Measurements from ENCODE around the gene HIGD2A.

DNA sequence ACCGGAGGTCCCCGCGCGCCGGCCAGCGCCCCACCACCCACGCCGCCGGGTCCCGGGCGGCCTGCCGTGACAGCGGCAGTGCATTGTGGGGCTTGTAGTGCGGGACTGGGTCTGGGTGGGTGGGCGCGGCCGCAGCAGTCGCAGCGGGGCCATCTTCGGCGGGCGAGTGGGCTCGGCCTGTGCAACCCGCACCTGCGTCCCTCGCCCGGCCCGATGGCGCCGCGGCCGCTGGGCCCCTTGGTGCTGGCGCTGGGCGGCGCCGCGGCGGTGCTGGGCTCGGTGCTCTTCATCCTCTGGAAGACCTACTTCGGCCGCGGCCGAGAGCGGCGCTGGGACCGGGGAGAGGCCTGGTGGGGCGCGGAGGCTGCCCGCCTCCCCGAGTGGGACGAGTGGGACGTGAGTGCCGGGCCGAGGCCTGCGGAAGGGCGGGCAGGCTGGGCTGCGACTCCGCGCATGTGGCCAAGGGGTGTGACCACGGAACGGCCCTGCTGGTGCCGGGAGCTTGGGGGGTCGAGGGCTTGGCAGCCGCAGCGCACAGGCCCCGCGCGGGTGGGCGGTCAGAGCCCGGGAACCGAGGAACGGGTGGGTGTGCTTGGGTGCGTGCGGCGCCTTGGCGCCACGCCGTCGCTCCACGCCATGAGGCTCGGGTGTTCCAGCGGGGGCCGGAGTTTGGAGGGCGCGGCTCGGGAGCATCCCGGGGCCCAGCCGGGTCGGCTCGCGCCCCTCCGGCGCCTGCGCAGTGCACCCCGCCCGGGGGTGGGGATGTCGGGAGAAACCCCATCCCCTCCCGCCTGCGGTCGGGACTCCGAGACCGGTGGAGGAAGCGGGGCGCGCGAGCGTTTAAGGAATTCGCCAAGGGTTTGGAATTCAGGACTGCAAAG is 23.0 kb upstream of the HIGD2A start, which contains the start of gene ARL10:
- TF ChIP-seq, protein P1, sequence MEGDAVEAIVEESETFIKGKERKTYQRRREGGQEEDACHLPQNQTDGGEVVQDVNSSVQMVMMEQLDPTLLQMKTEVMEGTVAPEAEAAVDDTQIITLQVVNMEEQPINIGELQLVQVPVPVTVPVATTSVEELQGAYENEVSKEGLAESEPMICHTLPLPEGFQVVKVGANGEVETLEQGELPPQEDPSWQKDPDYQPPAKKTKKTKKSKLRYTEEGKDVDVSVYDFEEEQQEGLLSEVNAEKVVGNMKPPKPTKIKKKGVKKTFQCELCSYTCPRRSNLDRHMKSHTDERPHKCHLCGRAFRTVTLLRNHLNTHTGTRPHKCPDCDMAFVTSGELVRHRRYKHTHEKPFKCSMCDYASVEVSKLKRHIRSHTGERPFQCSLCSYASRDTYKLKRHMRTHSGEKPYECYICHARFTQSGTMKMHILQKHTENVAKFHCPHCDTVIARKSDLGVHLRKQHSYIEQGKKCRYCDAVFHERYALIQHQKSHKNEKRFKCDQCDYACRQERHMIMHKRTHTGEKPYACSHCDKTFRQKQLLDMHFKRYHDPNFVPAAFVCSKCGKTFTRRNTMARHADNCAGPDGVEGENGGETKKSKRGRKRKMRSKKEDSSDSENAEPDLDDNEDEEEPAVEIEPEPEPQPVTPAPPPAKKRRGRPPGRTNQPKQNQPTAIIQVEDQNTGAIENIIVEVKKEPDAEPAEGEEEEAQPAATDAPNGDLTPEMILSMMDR (conservative IDR thresholded peaks at IDR 0.05): no peak
- no peak for TF ChIP-seq EZH2 (IDR thresholded peaks at IDR 0.05; ENCODE audit: low read depth)
